Measurements from ENCODE around the gene PRKCA.

The PRKCA gene

DNA sequence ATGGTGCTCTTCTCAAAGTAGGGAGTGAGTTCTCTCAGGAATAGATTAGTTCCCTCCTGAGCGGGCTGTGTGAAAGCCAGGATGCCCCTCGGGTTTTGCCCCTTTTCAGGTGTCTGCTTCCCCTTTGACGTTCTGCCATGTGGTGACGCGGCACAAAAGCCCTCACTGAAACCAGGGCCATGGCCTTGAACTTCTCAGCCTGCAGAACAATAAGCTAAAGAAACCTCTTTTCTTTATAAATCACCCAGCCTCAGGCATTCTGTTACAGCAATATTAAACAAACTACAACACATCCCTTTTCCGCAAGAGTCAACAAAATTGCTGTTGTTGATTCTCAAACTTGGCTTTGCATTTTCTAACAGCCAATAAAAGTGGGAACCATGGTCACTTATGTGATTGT, 517.1 kb downstream of the PRKCA start:
- no peak overlapping the region for H3K4me3 ChIP-seq (ENCODE audit: low read depth, low read length)
- ChIA-PET CTCF (no interaction called here), POLR2A (no interaction called here)
- no peak for DNase-seq (ENCODE audit: low read depth, low spot score)
- TF ChIP-seq, protein P1, sequence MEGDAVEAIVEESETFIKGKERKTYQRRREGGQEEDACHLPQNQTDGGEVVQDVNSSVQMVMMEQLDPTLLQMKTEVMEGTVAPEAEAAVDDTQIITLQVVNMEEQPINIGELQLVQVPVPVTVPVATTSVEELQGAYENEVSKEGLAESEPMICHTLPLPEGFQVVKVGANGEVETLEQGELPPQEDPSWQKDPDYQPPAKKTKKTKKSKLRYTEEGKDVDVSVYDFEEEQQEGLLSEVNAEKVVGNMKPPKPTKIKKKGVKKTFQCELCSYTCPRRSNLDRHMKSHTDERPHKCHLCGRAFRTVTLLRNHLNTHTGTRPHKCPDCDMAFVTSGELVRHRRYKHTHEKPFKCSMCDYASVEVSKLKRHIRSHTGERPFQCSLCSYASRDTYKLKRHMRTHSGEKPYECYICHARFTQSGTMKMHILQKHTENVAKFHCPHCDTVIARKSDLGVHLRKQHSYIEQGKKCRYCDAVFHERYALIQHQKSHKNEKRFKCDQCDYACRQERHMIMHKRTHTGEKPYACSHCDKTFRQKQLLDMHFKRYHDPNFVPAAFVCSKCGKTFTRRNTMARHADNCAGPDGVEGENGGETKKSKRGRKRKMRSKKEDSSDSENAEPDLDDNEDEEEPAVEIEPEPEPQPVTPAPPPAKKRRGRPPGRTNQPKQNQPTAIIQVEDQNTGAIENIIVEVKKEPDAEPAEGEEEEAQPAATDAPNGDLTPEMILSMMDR (IDR thresholded peaks at IDR 0.05; ENCODE audit: insufficient read depth, low read length, missing control alignments), result no peak

DNA sequence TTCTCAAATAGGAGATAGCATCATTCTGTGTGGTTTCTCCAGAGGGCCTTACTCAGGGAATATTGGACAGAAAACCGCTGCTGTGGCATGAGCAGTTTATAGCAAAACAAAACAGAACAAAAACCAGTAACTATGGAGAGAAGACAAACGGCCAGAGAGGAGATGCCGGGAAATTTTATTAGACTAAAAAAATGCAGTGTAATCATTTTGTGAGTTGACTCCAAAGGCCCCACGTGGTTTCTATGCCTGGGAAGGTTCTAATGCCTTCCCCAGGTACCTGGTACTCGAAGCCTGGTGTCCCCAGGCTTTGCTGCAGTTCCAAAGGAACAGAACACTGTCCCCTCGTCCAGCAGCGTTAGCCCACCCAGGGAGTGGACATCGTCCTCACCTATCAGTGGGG, 519.6 kb downstream of the PRKCA start:
- no peak overlapping the region for H3K4me3 ChIP-seq (ENCODE audit: low read depth, low read length)
- no peak for DNase-seq (ENCODE audit: low read depth, low spot score)
- ChIA-PET POLR2A (no interaction called here), CTCF (no interaction called here)
- TF ChIP-seq, protein P1 (IDR thresholded peaks at IDR 0.05; ENCODE audit: insufficient read depth, low read length, missing control alignments), result no peak

DNA sequence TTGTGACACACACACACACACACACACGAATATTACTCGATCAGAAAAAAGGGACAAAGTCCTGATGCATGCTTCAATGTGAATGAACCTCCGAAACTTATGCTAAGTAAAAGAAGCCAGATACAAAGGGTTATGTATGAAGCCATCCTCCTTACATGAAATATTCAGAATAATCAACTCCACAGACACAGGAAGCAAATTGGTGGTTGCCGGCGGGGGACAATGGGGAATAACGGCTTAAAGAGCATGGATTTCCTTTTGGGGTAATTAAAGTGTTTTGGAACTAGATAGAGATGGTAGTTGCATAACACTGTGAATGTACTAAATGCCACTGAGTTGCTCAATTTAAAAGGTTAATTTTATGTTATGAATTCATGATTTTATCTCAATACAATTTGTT, 524.4 kb downstream of the PRKCA start:
- CTCF ChIA-PET, result no interaction called here
- TF ChIP-seq, protein P1 (IDR thresholded peaks at IDR 0.05; ENCODE audit: insufficient read depth, low read length, missing control alignments), result no peak
- DNase-seq (ENCODE audit: low read depth, low spot score), result no peak
- no peak overlapping the region for H3K4me3 ChIP-seq (ENCODE audit: low read depth, low read length)
- POLR2A ChIA-PET, result no interaction called here

DNA sequence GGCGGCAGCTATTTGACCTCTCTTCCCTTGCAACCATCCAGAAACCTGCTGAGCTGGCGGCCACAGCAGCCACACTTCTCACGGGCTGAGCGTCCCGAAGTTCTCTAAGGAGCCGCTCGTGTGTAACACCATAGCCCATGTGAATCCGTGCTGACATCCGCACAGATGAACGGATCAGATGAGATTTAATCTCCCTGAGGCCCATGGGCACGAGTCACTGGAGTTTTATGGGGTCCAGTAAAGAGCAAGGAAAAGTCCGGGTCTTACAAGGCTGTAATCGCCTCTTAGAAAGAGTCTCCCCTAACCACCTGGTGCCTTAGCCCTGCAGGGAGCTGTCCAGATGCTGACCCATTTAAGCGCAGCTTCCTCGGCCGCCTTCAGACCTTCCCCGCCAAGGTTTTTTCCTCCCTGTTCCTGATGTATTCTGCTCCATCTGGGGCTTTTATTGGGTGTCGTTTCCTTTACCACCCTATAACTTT, 527.0 kb downstream of the PRKCA start:
- DNase-seq (ENCODE audit: low read depth, low spot score), result no peak
- TF ChIP-seq, protein P1 (IDR thresholded peaks at IDR 0.05; ENCODE audit: insufficient read depth, low read length, missing control alignments), result no peak
- ChIA-PET CTCF (interaction anchor here (1.2 kb wide), 1 partner anchor 77 kb away, joined by 3 read pairs; no protein-coding TSS in a partner anchor), POLR2A (no interaction called here)
- H3K4me3 ChIP-seq (ENCODE audit: low read depth, low read length), result no peak overlapping the region

DNA sequence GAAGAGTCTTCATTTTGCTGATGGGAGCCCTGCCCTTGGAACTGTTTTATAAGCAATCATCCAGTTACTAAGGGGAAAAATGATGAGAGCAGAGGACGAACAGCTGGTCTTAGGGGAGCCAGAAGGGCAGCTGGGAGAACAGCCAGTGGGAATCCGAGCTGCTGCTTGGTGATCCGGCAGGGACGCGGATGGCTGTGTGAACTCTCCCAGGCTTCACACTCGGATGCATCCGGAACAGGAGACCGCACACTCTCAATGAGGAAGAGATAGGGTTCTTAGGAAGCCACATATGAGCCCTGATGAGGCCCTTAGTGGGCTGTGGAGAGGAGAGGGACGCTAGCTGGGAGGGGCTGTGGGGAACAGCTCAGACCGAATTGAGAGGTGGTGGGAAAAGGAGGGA, 527.5 kb downstream of the PRKCA start:
- TF ChIP-seq, protein P1 (IDR thresholded peaks at IDR 0.05; ENCODE audit: insufficient read depth, low read length, missing control alignments), result no peak
- DNase-seq (ENCODE audit: low read depth, low spot score), result no peak
- ChIA-PET CTCF (interaction anchor here (1.0 to 1.2 kb wide), 2 partner anchors 14 to 76 kb away, joined by 3 to 4 read pairs; no protein-coding TSS in a partner anchor), POLR2A (no interaction called here)
- no peak overlapping the region for H3K4me3 ChIP-seq (ENCODE audit: low read depth, low read length)

DNA sequence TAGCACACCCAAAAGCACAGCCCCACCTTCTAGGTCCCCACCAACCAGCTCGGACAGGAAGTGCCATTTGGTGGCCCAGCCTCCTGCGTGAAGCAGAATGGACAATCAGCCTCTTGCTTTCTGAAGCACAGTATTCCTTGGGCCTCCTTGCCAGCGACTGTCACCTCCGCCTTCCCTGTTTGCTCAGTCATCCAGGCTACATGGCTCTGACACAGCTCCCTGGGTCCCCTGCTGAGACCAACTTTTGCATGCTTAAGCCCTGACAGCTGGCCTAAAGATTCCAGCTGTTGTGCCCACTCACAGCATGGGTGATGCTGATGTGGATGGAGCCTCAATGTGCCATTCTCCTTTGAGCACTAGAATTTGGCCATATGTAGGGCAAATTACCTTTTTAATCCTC, 528.0 kb downstream of the PRKCA start:
- no peak for DNase-seq (ENCODE audit: low read depth, low spot score)
- TF ChIP-seq, protein P1 (IDR thresholded peaks at IDR 0.05; ENCODE audit: insufficient read depth, low read length, missing control alignments), result no peak
- no peak overlapping the region for H3K4me3 ChIP-seq (ENCODE audit: low read depth, low read length)
- CTCF ChIA-PET, result interaction anchor here (1.0 to 1.2 kb wide), 2 partner anchors 13 to 76 kb away, joined by 3 to 4 read pairs; no protein-coding TSS in a partner anchor
- POLR2A ChIA-PET, result no interaction called here
